K562 treated with DMSO at 1 percent for 4 hours (cell line): ENCODE measurements around the gene ITGB3BP. TPM values are rescaled to one million over a fixed set of nuclear protein-coding genes. Genes with fewer than 3 reads are reported as not detected.

Experiments
- total RNA-seq: library from RNA; unstranded; fragments of 300-600 nt; gene quantifications from 2 replicates; pipeline ENCODE4 v1.2.3, GENCODE V29; 2022; ENCODE audit not compliant: insufficient read depth

Gene ITGB3BP, protein sequence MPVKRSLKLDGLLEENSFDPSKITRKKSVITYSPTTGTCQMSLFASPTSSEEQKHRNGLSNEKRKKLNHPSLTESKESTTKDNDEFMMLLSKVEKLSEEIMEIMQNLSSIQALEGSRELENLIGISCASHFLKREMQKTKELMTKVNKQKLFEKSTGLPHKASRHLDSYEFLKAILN
- total RNA-seq: 52.2 and 57.8 TPM in 2 replicates

DNA sequence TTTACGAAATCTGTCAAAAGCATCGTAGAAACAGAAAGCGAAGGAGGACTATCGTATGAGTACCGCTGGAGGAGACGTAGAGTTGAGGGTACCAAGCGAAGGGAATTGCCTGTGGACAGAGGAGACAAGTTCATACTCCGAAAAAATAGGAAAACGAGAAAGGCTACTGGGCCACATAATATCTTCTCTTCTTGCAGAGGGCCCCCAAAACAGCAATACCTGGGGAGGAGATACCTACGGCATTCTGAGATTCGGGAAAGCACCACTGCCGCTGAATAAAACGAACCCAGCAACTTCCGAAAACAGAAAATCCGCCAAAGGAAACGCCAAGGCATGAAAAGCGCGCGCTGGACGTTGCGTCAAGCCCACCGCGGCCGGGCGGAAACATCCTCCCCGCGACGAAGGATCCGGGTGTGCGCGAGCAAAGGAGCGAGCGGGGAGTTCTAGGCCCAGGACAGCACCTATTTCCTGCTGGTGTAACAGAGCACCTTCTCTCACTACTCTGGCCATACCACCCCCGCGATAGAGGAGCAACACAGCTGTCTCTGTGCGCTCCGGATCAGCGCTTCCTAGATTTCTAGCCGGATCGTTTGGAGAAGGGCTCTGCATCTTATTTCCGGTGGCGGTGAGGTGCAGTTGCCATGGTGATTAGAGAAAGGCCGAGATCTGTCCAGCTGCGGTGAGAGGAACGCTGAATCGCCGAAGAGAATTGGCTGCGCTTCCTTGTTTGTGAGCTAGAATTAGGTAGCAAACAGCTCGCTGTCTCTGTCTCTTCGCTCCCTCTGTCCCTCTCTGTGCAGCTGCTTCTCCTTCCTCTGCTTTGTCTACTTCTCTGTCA lies at the start of gene ITGB3BP, which contains the start of gene EFCAB7:
TSS of gene ITGB3BP (minus strand) at position 335 of the 838 bp plus-strand sequence. CDS start at position 243, 92 bp downstream.
TSS of gene EFCAB7 (plus strand) at position 635 of the 838 bp plus-strand sequence. CDS start 2,048 bp downstream, outside the sequence.

Other genes starting within 250 kb of the ITGB3BP start
- gene FOXD3, start 200.7 kb downstream of the ITGB3BP start, total RNA-seq: 1.9 and 2.7 TPM in 2 replicates
- gene ALG6, start 155.6 kb downstream of the ITGB3BP start, total RNA-seq: 3.9 and 5.8 TPM in 2 replicates
- gene EFCAB7, start 300 bp upstream of the ITGB3BP start, total RNA-seq: 2.0 and 5.7 TPM in 2 replicates
- not detected in 2 replicates for gene PGM1, start 70.2 kb upstream of the ITGB3BP start, total RNA-seq